Keratinocyte (primary cell): ENCODE data around the gene ATP8A2. TPM values are rescaled to one million over a fixed set of nuclear protein-coding genes. Genes with fewer than 3 reads are reported as not detected.

ENCODE experiments used
- DNase-seq: peaks from one replicate; pipeline ENCODE4 v3.0.0-alpha.2; 2011; ENCODE audit warnings: low read depth, missing footprints, low spot score
- FAIRE-seq: peaks from 2 replicates; lab custom pipeline; 2011; peaks lifted over from hg19 to GRCh38; lab: Jason Lieb, UNC
- H2AFZ ChIP-seq: 2 replicates; pipeline ENCODE4 v1.6.0; 2012; ENCODE audit warnings: low read length, control low read depth, inconsistent platforms; ENCODE audit not compliant: control insufficient read depth
- H3K27ac ChIP-seq: 2 replicates; pipeline ENCODE4 v1.5.1; 2011; ENCODE audit warnings: low read length; ENCODE audit not compliant: control insufficient read depth, insufficient read depth
- H3K27me3 ChIP-seq: 3 replicates; pipeline ENCODE4 v1.6.0; 2011; ENCODE audit warnings: low read length; ENCODE audit not compliant: control insufficient read depth, insufficient read depth; ENCODE audit errors: extremely low read depth
- H3K36me3 ChIP-seq, 2 experiments: 2 replicates in 1 of 2; 3 replicates in 1 of 2; pipeline ENCODE4 v1.5.1; 2011; ENCODE audit warnings: low read length in 2 of 2, mild to moderate bottlenecking in 1 of 2; ENCODE audit not compliant: control insufficient read depth in 2 of 2, insufficient read depth in 2 of 2; ENCODE audit errors: extremely low read depth in 1 of 2
- H3K4me1 ChIP-seq: 3 replicates; pipeline ENCODE4 v1.5.1; 2011; ENCODE audit warnings: low read length; ENCODE audit not compliant: control insufficient read depth, insufficient read depth; ENCODE audit errors: extremely low read depth
- H3K4me2 ChIP-seq: 3 replicates; pipeline ENCODE4 v1.6.0; 2011; ENCODE audit warnings: low read depth, low read length; ENCODE audit not compliant: control insufficient read depth, insufficient read depth; ENCODE audit errors: extremely low read depth
- H3K4me3 ChIP-seq, 3 experiments: fragments of 200-600 bp in 1 of 3; sonication (generic) in 1 of 3; 2 replicates in 2 of 3; 3 replicates in 1 of 3; pipeline ENCODE4 v1.5.1; 2011 to 2016; ENCODE audit warnings: low read length in 3 of 3, mild to moderate bottlenecking in 3 of 3, control low read depth in 2 of 3, inconsistent platforms in 1 of 3, low read depth in 1 of 3, mixed read lengths in 1 of 3, mixed run types in 1 of 3, moderate library complexity in 1 of 3; ENCODE audit not compliant: control insufficient read depth in 2 of 3, insufficient read depth in 2 of 3; ENCODE audit errors: extremely low read depth in 1 of 3
- H3K79me2 ChIP-seq: 2 replicates; pipeline ENCODE4 v1.6.0; 2012; ENCODE audit warnings: low read length; ENCODE audit not compliant: control insufficient read depth, insufficient read depth
- H3K9ac ChIP-seq: 3 replicates; pipeline ENCODE4 v1.6.0; 2011; ENCODE audit warnings: low read length; ENCODE audit not compliant: control insufficient read depth, insufficient read depth; ENCODE audit errors: extremely low read depth
- H3K9me1 ChIP-seq: 3 replicates; pipeline ENCODE4 v1.6.0; 2011; ENCODE audit warnings: low read length; ENCODE audit not compliant: control insufficient read depth, insufficient read depth; ENCODE audit errors: extremely low read depth
- H3K9me3 ChIP-seq: 2 replicates; pipeline ENCODE4 v1.5.1; 2012; ENCODE audit warnings: low read depth, low read length; ENCODE audit not compliant: control insufficient read depth
- H4K20me1 ChIP-seq: 3 replicates; pipeline ENCODE4 v1.6.0; 2011; ENCODE audit warnings: low read length; ENCODE audit not compliant: control insufficient read depth, insufficient read depth; ENCODE audit errors: extremely low read depth
- EZH2 ChIP-seq: IDR thresholded peaks from one replicate; pipeline ENCODE4 v1.6.1; 2012; ENCODE audit warnings: inconsistent platforms, mild to moderate bottlenecking, low read length, moderate library complexity
- dilution Hi-C: fragments of 300-500 bp; cut with MboI; formaldehyde crosslinking; loops from one replicate; pipeline ENCODE4 v1.7.0; 2020; ENCODE audit warnings: low sequenced_read_pairs; ENCODE audit not compliant: extremely low pct_ligation_motif_present
- polyA plus RNA-seq, 5 experiments: library from polyadenylated mRNA; depleted of rRNA in 3 of 5; stranded (reverse) in 3 of 5; stranded (forward) in 1 of 5; unstranded in 1 of 5; fragments of >200 nt; gene quantifications; 1 replicate in 1 of 5; 2 replicates in 3 of 5; 3 replicates in 1 of 5; pipeline versions ENCODE4 v1.2.1 to v1.2.3, GENCODE V29; 2011 to 2012; ENCODE audit warnings: missing spikeins in 2 of 5, low read depth in 1 of 5, low replicate concordance in 1 of 5
- TF ChIP-seq, protein P1 (sequence below), 3 experiments: IDR thresholded peaks in 1 of 3; conservative IDR thresholded peaks in 1 of 3; optimal IDR thresholded peaks in 1 of 3; 2 replicates in 2 of 3; 3 replicates in 1 of 3; pipeline versions ENCODE3 to v1.5.1; 2011; ENCODE audit warnings: low read length in 3 of 3, mild to moderate bottlenecking in 3 of 3, moderate library complexity in 2 of 3, control low read depth in 1 of 3, inconsistent platforms in 1 of 3; ENCODE audit not compliant: insufficient read depth in 2 of 3; ENCODE audit errors: extremely low read depth in 1 of 3

The ATP8A2 gene
- polyA plus RNA-seq, 1 donor (not counting 4 experiments of a cell fraction or from before 2014, with no cell fraction given), result 0.16 TPM

DNA sequence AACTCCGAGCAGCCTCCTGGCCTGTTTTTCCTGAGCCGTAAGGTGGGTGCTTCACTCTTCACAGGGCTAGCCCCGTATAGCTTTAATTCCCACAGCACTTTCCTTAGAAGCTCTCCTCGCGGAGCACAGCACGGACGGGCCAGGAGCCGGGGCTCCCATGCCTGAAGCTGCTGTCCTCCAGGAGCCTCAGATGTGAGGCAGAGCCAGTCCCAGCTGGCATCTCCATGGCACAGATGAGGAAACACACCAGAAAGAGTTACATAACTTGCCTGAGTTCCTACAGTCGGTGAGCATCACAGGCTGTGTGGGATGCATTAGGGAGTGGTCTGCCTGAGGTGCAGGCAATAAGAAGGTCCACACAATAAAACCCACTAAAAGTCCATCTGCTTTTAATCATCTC is 118.5 kb downstream of the ATP8A2 start:
- Histone ChIP-seq H4K20me1 (no peaks in the 10 kb centered on the region), H3K27me3 (peaks cover 5% of the 10 kb centered on the region), H3K36me3 (no peaks in the 10 kb centered on the region), H3K9me3 (no peaks in the 10 kb centered on the region), H3K9me1 (no peaks in the 10 kb centered on the region), H3K4me3 (no peak overlapping the region), H2AFZ (no peak overlapping the region), H3K79me2 (no peaks in the 10 kb centered on the region), H3K9ac (no peak overlapping the region), H3K4me2 (no peak overlapping the region), H3K27ac (no peak overlapping the region), H3K4me1 (no peaks in the 10 kb centered on the region)
- dilution Hi-C loops, result no loop called here
- no peak for DNase-seq
- no peak for TF ChIP-seq EZH2
- TF ChIP-seq, protein P1, sequence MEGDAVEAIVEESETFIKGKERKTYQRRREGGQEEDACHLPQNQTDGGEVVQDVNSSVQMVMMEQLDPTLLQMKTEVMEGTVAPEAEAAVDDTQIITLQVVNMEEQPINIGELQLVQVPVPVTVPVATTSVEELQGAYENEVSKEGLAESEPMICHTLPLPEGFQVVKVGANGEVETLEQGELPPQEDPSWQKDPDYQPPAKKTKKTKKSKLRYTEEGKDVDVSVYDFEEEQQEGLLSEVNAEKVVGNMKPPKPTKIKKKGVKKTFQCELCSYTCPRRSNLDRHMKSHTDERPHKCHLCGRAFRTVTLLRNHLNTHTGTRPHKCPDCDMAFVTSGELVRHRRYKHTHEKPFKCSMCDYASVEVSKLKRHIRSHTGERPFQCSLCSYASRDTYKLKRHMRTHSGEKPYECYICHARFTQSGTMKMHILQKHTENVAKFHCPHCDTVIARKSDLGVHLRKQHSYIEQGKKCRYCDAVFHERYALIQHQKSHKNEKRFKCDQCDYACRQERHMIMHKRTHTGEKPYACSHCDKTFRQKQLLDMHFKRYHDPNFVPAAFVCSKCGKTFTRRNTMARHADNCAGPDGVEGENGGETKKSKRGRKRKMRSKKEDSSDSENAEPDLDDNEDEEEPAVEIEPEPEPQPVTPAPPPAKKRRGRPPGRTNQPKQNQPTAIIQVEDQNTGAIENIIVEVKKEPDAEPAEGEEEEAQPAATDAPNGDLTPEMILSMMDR (optimal IDR thresholded peaks at IDR 0.05 in 1 of 3, IDR thresholded peaks at IDR 0.05 in 1 of 3, conservative IDR thresholded peaks at IDR 0.05 in 1 of 3; ENCODE audit: extremely low read depth in 1 of 3, insufficient read depth in 2 of 3, low read length in 3 of 3), result no peak
- no peak for FAIRE-seq

DNA sequence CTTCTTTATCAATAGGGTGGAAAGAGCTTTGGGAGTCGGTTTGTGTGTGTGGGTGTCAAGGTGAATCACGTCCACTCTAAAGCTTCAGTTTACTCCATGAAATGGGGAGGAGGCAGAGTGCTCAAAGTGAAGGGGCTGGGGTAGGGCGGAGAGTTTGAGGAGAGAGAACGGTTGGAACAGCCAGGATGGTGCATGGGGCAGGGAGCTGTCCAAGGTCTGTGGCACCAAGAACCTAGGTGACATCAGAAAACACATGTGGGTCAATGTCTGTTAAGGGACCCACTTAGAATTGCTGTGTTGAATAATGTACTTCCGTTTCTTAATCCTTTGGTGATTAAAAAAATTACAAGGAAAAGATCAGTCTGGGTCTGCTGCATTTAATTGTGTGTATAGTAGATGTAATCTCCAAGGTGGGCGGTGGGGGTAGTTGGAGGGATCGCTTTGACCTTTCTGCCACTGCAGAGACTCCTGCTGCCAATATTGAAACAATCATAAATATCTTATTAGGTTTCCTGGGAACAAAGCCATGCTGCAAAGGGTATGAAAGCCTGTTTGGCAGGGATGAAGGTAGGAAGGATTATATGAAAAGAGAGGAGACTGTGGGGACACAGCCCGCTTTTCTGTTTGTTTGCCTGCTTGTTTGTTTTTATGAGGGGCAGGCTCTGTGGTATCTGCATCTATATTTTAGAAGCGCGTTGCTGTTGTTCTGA is 122.3 kb downstream of the ATP8A2 start:
- Histone ChIP-seq H3K36me3 (no peaks in the 10 kb centered on the region), H3K79me2 (no peaks in the 10 kb centered on the region), H3K9me3 (no peaks in the 10 kb centered on the region), H3K4me2 (no peak overlapping the region), H3K4me1 (no peaks in the 10 kb centered on the region), H3K9me1 (no peaks in the 10 kb centered on the region), H4K20me1 (no peaks in the 10 kb centered on the region), H2AFZ (no peak overlapping the region), H3K4me3 (no peak overlapping the region), H3K9ac (no peak overlapping the region), H3K27me3 (peaks cover 5% of the 10 kb centered on the region), H3K27ac (no peak overlapping the region)
- dilution Hi-C loops, result no loop called here
- TF ChIP-seq, protein P1 (optimal IDR thresholded peaks at IDR 0.05 in 1 of 3, IDR thresholded peaks at IDR 0.05 in 1 of 3, conservative IDR thresholded peaks at IDR 0.05 in 1 of 3; ENCODE audit: extremely low read depth in 1 of 3, insufficient read depth in 2 of 3, low read length in 3 of 3), result no peak
- TF ChIP-seq EZH2, result no peak
- no peak for DNase-seq
- FAIRE-seq, result no peak
